ENCODE measurements around the gene ZNF317.

DNA sequence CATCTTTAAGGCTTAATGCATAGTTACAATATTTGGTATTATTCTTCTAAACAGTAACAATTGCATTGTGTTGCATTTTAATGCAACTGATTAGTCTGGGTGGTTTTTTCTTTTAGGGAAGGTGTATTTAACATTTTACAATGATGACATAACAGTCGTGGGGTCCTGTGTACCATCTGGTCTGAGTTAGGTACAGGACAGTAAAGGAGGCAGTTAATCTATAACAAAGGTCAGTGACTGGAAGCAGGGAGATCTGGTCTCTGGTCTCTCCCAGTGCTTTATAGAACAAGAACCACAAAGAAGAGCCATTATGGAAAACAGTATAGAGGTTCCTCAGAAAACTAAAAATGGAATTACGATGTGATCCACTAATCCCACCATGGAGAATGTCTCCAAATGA lies 30.2 kb upstream of the ZNF317 start:
- TF ChIP-seq, protein P1, sequence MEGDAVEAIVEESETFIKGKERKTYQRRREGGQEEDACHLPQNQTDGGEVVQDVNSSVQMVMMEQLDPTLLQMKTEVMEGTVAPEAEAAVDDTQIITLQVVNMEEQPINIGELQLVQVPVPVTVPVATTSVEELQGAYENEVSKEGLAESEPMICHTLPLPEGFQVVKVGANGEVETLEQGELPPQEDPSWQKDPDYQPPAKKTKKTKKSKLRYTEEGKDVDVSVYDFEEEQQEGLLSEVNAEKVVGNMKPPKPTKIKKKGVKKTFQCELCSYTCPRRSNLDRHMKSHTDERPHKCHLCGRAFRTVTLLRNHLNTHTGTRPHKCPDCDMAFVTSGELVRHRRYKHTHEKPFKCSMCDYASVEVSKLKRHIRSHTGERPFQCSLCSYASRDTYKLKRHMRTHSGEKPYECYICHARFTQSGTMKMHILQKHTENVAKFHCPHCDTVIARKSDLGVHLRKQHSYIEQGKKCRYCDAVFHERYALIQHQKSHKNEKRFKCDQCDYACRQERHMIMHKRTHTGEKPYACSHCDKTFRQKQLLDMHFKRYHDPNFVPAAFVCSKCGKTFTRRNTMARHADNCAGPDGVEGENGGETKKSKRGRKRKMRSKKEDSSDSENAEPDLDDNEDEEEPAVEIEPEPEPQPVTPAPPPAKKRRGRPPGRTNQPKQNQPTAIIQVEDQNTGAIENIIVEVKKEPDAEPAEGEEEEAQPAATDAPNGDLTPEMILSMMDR (IDR thresholded peaks at IDR 0.05): no peak
- no peak for TF ChIP-seq POLR2A (IDR thresholded peaks at IDR 0.05)
